Mucosa of descending colon (tissue), 3 donors: ENCODE results near the gene FZR1. TPM values are rescaled to one million over a fixed set of nuclear protein-coding genes. Genes with fewer than 3 reads are reported as not detected.

ENCODE experiments used
- ATAC-seq: fragments of 200-7000 bp; cut with Tn5 transposase; one replicate; pipeline ENCODE4 v1.9.1; 2020; ENCODE audit warnings: mild to moderate bottlenecking, moderate library complexity
- DNase-seq, 3 donors: peaks; one replicate each; pipeline ENCODE4 v3.0.0-alpha.2; 2020
- H3K36me3 ChIP-seq: fragments of 200-600 bp; one replicate; pipeline ENCODE4 v1.8.0; 2021; ENCODE audit warnings: low read depth, mild to moderate bottlenecking
- H3K4me1 ChIP-seq: fragments of 200-600 bp; one replicate; pipeline ENCODE4 v1.8.0; 2021; ENCODE audit warnings: low read depth, mild to moderate bottlenecking
- H3K4me3 ChIP-seq: fragments of 200-600 bp; one replicate; pipeline ENCODE4 v1.8.0; 2021; ENCODE audit warnings: mild to moderate bottlenecking
- H3K9me3 ChIP-seq: fragments of 200-600 bp; one replicate; pipeline ENCODE4 v1.8.0; 2021; ENCODE audit warnings: mild to moderate bottlenecking
- CTCF ChIP-seq: fragments of 200-600 bp; IDR thresholded peaks from one replicate; pipeline ENCODE4 v1.8.0; 2022; ENCODE audit warnings: antibody characterized with exemption, mild to moderate bottlenecking
- intact Hi-C, 2 donors: fragments of 100-400 bp; cut with DNase I in 1 of 2; cut with micrococcal nuclease in 1 of 2; formaldehyde crosslinking; loops; one replicate each; pipeline versions ENCODE4 v1.11.0 to v1.11.1; 2022; cut with DNase I, micrococcal nuclease
- total RNA-seq, 3 donors: library from RNA; stranded (reverse); fragmentation: NEBNext Ultra II Directional in 2 of 3; extraction: Animal tissue kit (Norgen Biotek cat#: 25700) in 2 of 3; gene quantifications; one replicate each; pipeline versions ENCODE4 v1.2.1 to v1.2.4, GENCODE V29; 2021 to 2023
- donor health status: DM: no; HTN: no; CAD: no; lungs with moderate emphysema.
- donor health status: DM: no; HTN: no; CAD: no.
- donor health status: DM: no; HTN: yes; CAD: no.

The FZR1 gene
- total RNA-seq, 3 donors from 2014 or later = 35.9 to 59.6 (median 46.4) TPM

- ATAC-seq (no peak), DNase-seq (peak in 1 of 3 donors; percentile 52)
- Histone ChIP-seq H3K9me3 (no peaks in the 10 kb centered on the region), H3K4me1 (no peaks in the 10 kb centered on the region), H3K4me3 (no peak overlapping the region), H3K36me3 (no peaks in the 10 kb centered on the region)
- peak; percentile 19 for TF ChIP-seq CTCF
- intact Hi-C loops = loop anchor here in 1 of 2 donors (10.0 kb wide), 1 partner anchor 67 kb away; no protein-coding TSS in a partner anchor
Observed at GRCh38 chr19:3547301-3547731, 41.2 kb downstream of the FZR1 start.

- Histone ChIP-seq H3K4me3 (no peak overlapping the region), H3K9me3 (no peaks in the 10 kb centered on the region), H3K4me1 (no peaks in the 10 kb centered on the region), H3K36me3 (no peaks in the 10 kb centered on the region)
- no peak for ATAC-seq
- peak in 1 of 3 donors; percentile 61 for DNase-seq
- TF ChIP-seq CTCF = no peak
- intact Hi-C loops = loop anchor here in 1 of 2 donors (10.0 kb wide), 1 partner anchor 67 kb away; no protein-coding TSS in a partner anchor
Observed at GRCh38 chr19:3547767-3548282, 41.7 kb downstream of the FZR1 start.

GRCh38 chr19:3548606-3549005 lies 42.5 kb downstream of the FZR1 start:
- intact Hi-C loops = loop anchor here in 1 of 2 donors (10.0 kb wide), 1 partner anchor 66 kb away; no protein-coding TSS in a partner anchor
- H3K4me3 ChIP-seq = no peak overlapping the region
- no peaks in the 10 kb centered on the region for H3K9me3 ChIP-seq
- peak in 1 of 3 donors; percentile 37 for DNase-seq
- H3K4me1 ChIP-seq = no peaks in the 10 kb centered on the region
- no peak for ATAC-seq
- H3K36me3 ChIP-seq = no peaks in the 10 kb centered on the region
- TF ChIP-seq CTCF = no peak

DNA sequence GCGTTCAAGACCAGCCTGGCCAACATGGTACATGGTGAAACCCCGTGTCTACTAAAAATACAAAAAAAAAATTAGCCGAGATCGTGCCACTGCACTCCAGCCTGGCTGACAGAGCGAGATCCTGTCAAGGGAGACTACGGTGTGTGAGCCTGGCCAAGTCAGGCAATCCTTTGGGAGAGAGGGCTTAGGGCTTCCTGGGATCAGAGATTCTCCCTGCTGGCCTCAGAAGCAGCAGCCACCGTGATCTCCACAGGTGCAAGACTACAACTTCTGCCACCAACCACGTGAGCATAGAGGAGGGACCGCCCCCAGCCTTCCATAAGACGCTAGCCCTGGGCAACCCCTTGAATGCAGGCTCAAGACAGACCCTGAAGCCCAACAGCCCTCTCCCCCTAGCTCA lies 43.7 kb downstream of the FZR1 start:
- Histone ChIP-seq H3K9me3 (no peaks in the 10 kb centered on the region), H3K4me1 (peaks cover 4% of the 10 kb centered on the region), H3K4me3 (no peak overlapping the region), H3K36me3 (no peaks in the 10 kb centered on the region)
- TF ChIP-seq CTCF = no peak
- DNase-seq = peak in 1 of 3 donors; percentile 18
- ATAC-seq = no peak
- intact Hi-C loops = loop anchor here in 1 of 2 donors (10.0 kb wide), 1 partner anchor 65 kb away; no protein-coding TSS in a partner anchor

DNA sequence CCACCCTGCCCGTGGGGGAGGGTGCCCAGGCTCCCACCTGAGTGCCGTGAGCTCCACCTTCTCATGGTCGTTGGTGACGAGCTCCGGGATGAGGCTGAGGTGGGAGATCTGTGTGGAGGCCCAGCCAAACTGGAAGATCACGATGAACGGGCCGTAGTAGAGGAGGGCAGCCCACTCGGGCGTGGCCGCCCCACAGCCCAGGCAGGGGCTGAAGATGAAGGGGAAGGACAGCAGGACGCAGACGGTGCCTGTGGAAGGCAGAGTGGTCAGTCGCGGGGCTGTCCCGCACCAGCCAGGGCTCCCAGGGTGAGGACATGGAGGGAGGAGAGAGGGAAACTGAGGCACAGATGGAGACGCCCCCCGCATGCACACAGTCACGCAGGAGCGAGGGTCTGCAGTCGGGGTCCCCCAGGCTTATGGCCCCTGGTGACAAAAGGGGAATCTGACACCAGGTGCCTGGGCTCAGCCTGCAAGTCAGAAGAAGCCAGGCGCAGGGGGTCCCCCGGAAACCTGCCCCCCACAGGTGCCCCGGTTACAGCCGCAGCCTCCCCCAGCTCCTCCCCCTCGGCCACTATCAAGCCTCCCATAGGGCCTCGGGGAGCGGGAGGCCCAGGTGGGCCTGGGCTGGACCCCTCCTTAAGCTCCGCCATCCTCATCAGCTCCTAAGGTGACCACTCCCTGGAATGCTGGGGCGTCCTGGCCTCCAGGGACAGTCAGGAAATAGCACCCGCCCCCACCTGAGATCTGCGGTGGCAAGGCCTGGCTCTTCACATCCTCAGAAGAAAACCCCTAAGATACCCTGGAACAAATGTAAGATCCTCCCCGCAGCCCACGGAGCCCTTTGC lies 45.1 kb downstream of the FZR1 start:
- DNase-seq (peak in 1 of 3 donors; percentile 48), ATAC-seq (no peak)
- no peaks in the 10 kb centered on the region for H3K9me3 ChIP-seq
- H3K4me3 ChIP-seq = no peak overlapping the region
- peaks cover 12% of the 10 kb centered on the region for H3K4me1 ChIP-seq
- no peak for TF ChIP-seq CTCF
- H3K36me3 ChIP-seq = no peaks in the 10 kb centered on the region
- intact Hi-C loops = no loop called here
